ENCODE measurements around the gene WWOX.

The WWOX gene

GRCh38 chr16:78932355-78932943 lies 833.0 kb downstream of the WWOX start:
- Histone ChIP-seq H4K12ac (ENCODE audit: low read depth, low read length) (no peak overlapping the region), H4K8ac (ENCODE audit: low read depth, low read length) (no peak overlapping the region), H3K4ac (ENCODE audit: low read depth, low read length) (no peak overlapping the region), H3K23ac (ENCODE audit: low read length) (no peak overlapping the region), H3K14ac (ENCODE audit: low read length) (no peak overlapping the region), H3K9ac (ENCODE audit: low read length) (no peak overlapping the region), H3K18ac (ENCODE audit: low read length) (no peak overlapping the region), H3K9me3 (ENCODE audit: insufficient read depth, low read depth, low read length) (no peaks in the 10 kb centered on the region), H4K91ac (ENCODE audit: low read depth, low read length) (no peak overlapping the region), H3K27ac (ENCODE audit: low read depth, low read length) (peak overlapping the region; percentile 3), H3K27me3 (ENCODE audit: insufficient read depth, low read length) (no peaks in the 10 kb centered on the region), H2BK120ac (ENCODE audit: insufficient read depth, low read length, poor library complexity) (no peak overlapping the region), H3K4me3 (ENCODE audit: low read depth, low read length) (no peak overlapping the region), H2BK12ac (ENCODE audit: low read length) (no peak overlapping the region), H2AK5ac (ENCODE audit: low read length) (no peak overlapping the region), H3K36me3 (ENCODE audit: control insufficient read depth in 1 of 2, insufficient read depth in 2 of 2, low read length in 2 of 2) (no peaks in the 10 kb centered on the region), H3K4me2 (ENCODE audit: low read length) (no peak overlapping the region), H2BK5ac (ENCODE audit: low read depth, low read length, poor library complexity) (no peak overlapping the region), H3K79me1 (ENCODE audit: low read length) (no peaks in the 10 kb centered on the region), H3K79me2 (ENCODE audit: control insufficient read depth, insufficient read depth, low read length, poor library complexity) (no peaks in the 10 kb centered on the region), H3K4me1 (ENCODE audit: control insufficient read depth in 1 of 2, insufficient read depth in 2 of 2, low read length in 2 of 2) (peaks cover 2 to 3% of the 10 kb centered on the region in 2 experiments), H2AFZ (ENCODE audit: insufficient read depth, low read length, poor library complexity) (no peak overlapping the region)
- WGBS (ENCODE audit: extremely low coverage, insufficient coverage, insufficient read length): no CpG with 5 or more reads among the region's 9 CpGs
- DNase-seq: no peak

- H2BK12ac ChIP-seq (ENCODE audit: low read length): no peak overlapping the region
- H3K23ac ChIP-seq (ENCODE audit: low read length): no peak overlapping the region
- 100% methylated on average over 1 of the region's 3 CpGs for WGBS (ENCODE audit: extremely low coverage, insufficient coverage, insufficient read length)
- no peak overlapping the region for H4K12ac ChIP-seq (ENCODE audit: low read depth, low read length)
- H2BK5ac ChIP-seq (ENCODE audit: low read depth, low read length, poor library complexity): no peak overlapping the region
- H3K9me3 ChIP-seq (ENCODE audit: insufficient read depth, low read depth, low read length): no peaks in the 10 kb centered on the region
- H3K18ac ChIP-seq (ENCODE audit: low read length): no peak overlapping the region
- H3K79me2 ChIP-seq (ENCODE audit: control insufficient read depth, insufficient read depth, low read length, poor library complexity): no peaks in the 10 kb centered on the region
- DNase-seq: no peak
- H3K79me1 ChIP-seq (ENCODE audit: low read length): no peaks in the 10 kb centered on the region
- H3K4me2 ChIP-seq (ENCODE audit: low read length): no peak overlapping the region
- no peak overlapping the region for H4K91ac ChIP-seq (ENCODE audit: low read depth, low read length)
- no peak overlapping the region for H2AFZ ChIP-seq (ENCODE audit: insufficient read depth, low read length, poor library complexity)
- no peak overlapping the region for H4K8ac ChIP-seq (ENCODE audit: low read depth, low read length)
- no peaks in the 10 kb centered on the region for H3K27me3 ChIP-seq (ENCODE audit: insufficient read depth, low read length)
- H3K9ac ChIP-seq (ENCODE audit: low read length): no peak overlapping the region
- peaks cover 2 to 3% of the 10 kb centered on the region in 2 experiments for H3K4me1 ChIP-seq (ENCODE audit: control insufficient read depth in 1 of 2, insufficient read depth in 2 of 2, low read length in 2 of 2)
- H2BK120ac ChIP-seq (ENCODE audit: insufficient read depth, low read length, poor library complexity): no peak overlapping the region
- no peak overlapping the region for H3K4me3 ChIP-seq (ENCODE audit: low read depth, low read length)
- H3K4ac ChIP-seq (ENCODE audit: low read depth, low read length): no peak overlapping the region
- H3K14ac ChIP-seq (ENCODE audit: low read length): no peak overlapping the region
- no peak overlapping the region for H2AK5ac ChIP-seq (ENCODE audit: low read length)
- no peak overlapping the region for H3K27ac ChIP-seq (ENCODE audit: low read depth, low read length)
- no peaks in the 10 kb centered on the region for H3K36me3 ChIP-seq (ENCODE audit: control insufficient read depth in 1 of 2, insufficient read depth in 2 of 2, low read length in 2 of 2)
Observed at GRCh38 chr16:78936060-78936459, 836.6 kb downstream of the WWOX start.

GRCh38 chr16:78939597-78939996 lies 840.1 kb downstream of the WWOX start:
- H3K4me1 ChIP-seq (ENCODE audit: control insufficient read depth in 1 of 2, insufficient read depth in 2 of 2, low read length in 2 of 2): peaks cover 0 to 4% of the 10 kb centered on the region in 2 experiments
- H4K91ac ChIP-seq (ENCODE audit: low read depth, low read length): no peak overlapping the region
- H2BK5ac ChIP-seq (ENCODE audit: low read depth, low read length, poor library complexity): no peak overlapping the region
- H4K8ac ChIP-seq (ENCODE audit: low read depth, low read length): no peak overlapping the region
- H4K12ac ChIP-seq (ENCODE audit: low read depth, low read length): no peak overlapping the region
- no peak overlapping the region for H2BK120ac ChIP-seq (ENCODE audit: insufficient read depth, low read length, poor library complexity)
- no peak overlapping the region for H2AK5ac ChIP-seq (ENCODE audit: low read length)
- DNase-seq: no peak
- no peak overlapping the region for H3K4ac ChIP-seq (ENCODE audit: low read depth, low read length)
- H3K9ac ChIP-seq (ENCODE audit: low read length): no peak overlapping the region
- H3K79me1 ChIP-seq (ENCODE audit: low read length): peaks cover 2% of the 10 kb centered on the region
- no peak overlapping the region for H3K4me3 ChIP-seq (ENCODE audit: low read depth, low read length)
- no peak overlapping the region for H2BK12ac ChIP-seq (ENCODE audit: low read length)
- no peak overlapping the region for H3K14ac ChIP-seq (ENCODE audit: low read length)
- no peaks in the 10 kb centered on the region for H3K79me2 ChIP-seq (ENCODE audit: control insufficient read depth, insufficient read depth, low read length, poor library complexity)
- no peak overlapping the region for H3K23ac ChIP-seq (ENCODE audit: low read length)
- no peaks in the 10 kb centered on the region for H3K9me3 ChIP-seq (ENCODE audit: insufficient read depth, low read depth, low read length)
- no peak overlapping the region for H2AFZ ChIP-seq (ENCODE audit: insufficient read depth, low read length, poor library complexity)
- no peaks in the 10 kb centered on the region for H3K36me3 ChIP-seq (ENCODE audit: control insufficient read depth in 1 of 2, insufficient read depth in 2 of 2, low read length in 2 of 2)
- no peaks in the 10 kb centered on the region for H3K27me3 ChIP-seq (ENCODE audit: insufficient read depth, low read length)
- no peak overlapping the region for H3K18ac ChIP-seq (ENCODE audit: low read length)
- H3K27ac ChIP-seq (ENCODE audit: low read depth, low read length): no peak overlapping the region
- no peak overlapping the region for H3K4me2 ChIP-seq (ENCODE audit: low read length)
- WGBS (ENCODE audit: extremely low coverage, insufficient coverage, insufficient read length): no CpG with 5 or more reads among the region's 6 CpGs

GRCh38 chr16:78942625-78943245 lies 843.3 kb downstream of the WWOX start:
- no CpG with 5 or more reads among the region's 8 CpGs for whole genome bisulfite sequencing (ENCODE audit: extremely low coverage, insufficient coverage, insufficient read length)
- no peak overlapping the region for H3K4me3 ChIP-seq (ENCODE audit: low read depth, low read length)
- H2AK5ac ChIP-seq (ENCODE audit: low read length): no peak overlapping the region

More at GRCh38 chr16:78942625-78943245, 843.3 kb downstream of the WWOX start:
- Histone ChIP-seq H3K4me2 (ENCODE audit: low read length) (no peak overlapping the region), H3K36me3 (ENCODE audit: control insufficient read depth in 1 of 2, insufficient read depth in 2 of 2, low read length in 2 of 2) (no peaks in the 10 kb centered on the region), H3K4me1 (ENCODE audit: control insufficient read depth in 1 of 2, insufficient read depth in 2 of 2, low read length in 2 of 2) (peaks cover 0 to 7% of the 10 kb centered on the region in 2 experiments), H3K79me2 (ENCODE audit: control insufficient read depth, insufficient read depth, low read length, poor library complexity) (no peaks in the 10 kb centered on the region), H4K91ac (ENCODE audit: low read depth, low read length) (no peak overlapping the region), H3K9ac (ENCODE audit: low read length) (no peak overlapping the region), H3K14ac (ENCODE audit: low read length) (no peak overlapping the region), H3K27ac (ENCODE audit: low read depth, low read length) (no peak overlapping the region), H3K23ac (ENCODE audit: low read length) (no peak overlapping the region), H2BK5ac (ENCODE audit: low read depth, low read length, poor library complexity) (no peak overlapping the region), H3K9me3 (ENCODE audit: insufficient read depth, low read depth, low read length) (no peaks in the 10 kb centered on the region), H2BK12ac (ENCODE audit: low read length) (no peak overlapping the region), H3K79me1 (ENCODE audit: low read length) (peaks cover 2% of the 10 kb centered on the region), H4K8ac (ENCODE audit: low read depth, low read length) (no peak overlapping the region), H2BK120ac (ENCODE audit: insufficient read depth, low read length, poor library complexity) (no peak overlapping the region), H4K12ac (ENCODE audit: low read depth, low read length) (no peak overlapping the region), H3K4ac (ENCODE audit: low read depth, low read length) (no peak overlapping the region), H2AFZ (ENCODE audit: insufficient read depth, low read length, poor library complexity) (no peak overlapping the region), H3K18ac (ENCODE audit: low read length) (no peak overlapping the region), H3K27me3 (ENCODE audit: insufficient read depth, low read length) (no peaks in the 10 kb centered on the region)
- DNase-seq: no peak
